HEK293 (cell line): Measurements from ENCODE around the gene MTARC2.

Experiments used
- BCL11A ChIP-seq: fragments of 450-650 bp; formaldehyde crosslinking; IDR thresholded peaks from 2 replicates; pipeline ENCODE4 v1.5.1; 2016; ENCODE audit warnings: low read depth, missing biosample characterization, missing genetic modification characterization
- BCL11B ChIP-seq: fragments of 450-650 bp; formaldehyde crosslinking; IDR thresholded peaks from 2 replicates; pipeline ENCODE4 v1.5.1; 2016; ENCODE audit warnings: low read depth, missing biosample characterization, missing genetic modification characterization
- MZF1 ChIP-seq: fragments of 450-650 bp; formaldehyde crosslinking; IDR thresholded peaks from 2 replicates; pipeline ENCODE4 v1.5.1; 2017; ENCODE audit warnings: missing biosample characterization, missing genetic modification characterization, borderline replicate concordance
- SALL2 ChIP-seq: fragments of 450-650 bp; formaldehyde crosslinking; IDR thresholded peaks from 2 replicates; pipeline ENCODE4 v1.5.0; 2017; ENCODE audit warnings: missing biosample characterization, mild to moderate bottlenecking, missing genetic modification characterization, borderline replicate concordance
- SCRT2 ChIP-seq: fragments of 450-650 bp; formaldehyde crosslinking; IDR thresholded peaks from 2 replicates; pipeline ENCODE4 v1.5.1; 2016; ENCODE audit warnings: missing biosample characterization, missing genetic modification characterization
- SETDB1 ChIP-seq: IDR thresholded peaks from one replicate; pipeline ENCODE4 v1.6.1; 2017; ENCODE audit warnings: mild to moderate bottlenecking, low read length, moderate library complexity, mixed read lengths; ENCODE audit not compliant: insufficient read length
- WT1 ChIP-seq: fragments of 450-650 bp; formaldehyde crosslinking; IDR thresholded peaks from 2 replicates; pipeline ENCODE4 v1.5.1; 2016; ENCODE audit warnings: missing biosample characterization, missing genetic modification characterization
- ZBTB8A ChIP-seq: fragments of 450-650 bp; formaldehyde crosslinking; IDR thresholded peaks from 2 replicates; pipeline ENCODE4 v1.5.1; 2016; ENCODE audit warnings: missing biosample characterization, missing genetic modification characterization
- ZFP37 ChIP-seq: fragments of 450-650 bp; formaldehyde crosslinking; IDR thresholded peaks from 2 replicates; pipeline ENCODE4 v1.5.1; 2016; ENCODE audit warnings: missing biosample characterization, missing genetic modification characterization
- ZFP41 ChIP-seq: fragments of 450-650 bp; formaldehyde crosslinking; IDR thresholded peaks from 2 replicates; pipeline ENCODE4 v1.5.1; 2016; ENCODE audit warnings: missing biosample characterization, missing genetic modification characterization, borderline replicate concordance
- ZFP69B ChIP-seq: fragments of 450-650 bp; formaldehyde crosslinking; IDR thresholded peaks from 2 replicates; pipeline ENCODE4 v1.5.1; 2016; ENCODE audit warnings: missing biosample characterization, missing genetic modification characterization
- ZNF112 ChIP-seq: fragments of 450-650 bp; formaldehyde crosslinking; IDR thresholded peaks from 2 replicates; pipeline ENCODE4 v1.5.0; 2017; ENCODE audit warnings: missing biosample characterization, missing genetic modification characterization
- ZNF214 ChIP-seq: fragments of 450-650 bp; formaldehyde crosslinking; IDR thresholded peaks from 2 replicates; pipeline ENCODE4 v1.5.1; 2017; ENCODE audit warnings: missing biosample characterization, mild to moderate bottlenecking, missing genetic modification characterization, borderline replicate concordance
- ZNF341 ChIP-seq: fragments of 450-650 bp; formaldehyde crosslinking; IDR thresholded peaks from 2 replicates; pipeline ENCODE4; 2016; ENCODE audit warnings: low read depth, missing biosample characterization, missing genetic modification characterization
- ZNF354C ChIP-seq: fragments of 450-650 bp; formaldehyde crosslinking; IDR thresholded peaks from 2 replicates; pipeline ENCODE4 v1.5.1; 2016; ENCODE audit warnings: missing biosample characterization, missing genetic modification characterization, low read depth, borderline replicate concordance
- ZNF391 ChIP-seq: fragments of 450-650 bp; formaldehyde crosslinking; IDR thresholded peaks from 2 replicates; pipeline ENCODE4 v1.5.1; 2016; ENCODE audit warnings: low read depth, missing biosample characterization, missing genetic modification characterization, borderline replicate concordance
- ZNF513 ChIP-seq: fragments of 450-650 bp; IDR thresholded peaks from 2 replicates; pipeline ENCODE4 v1.5.1; 2018; ENCODE audit warnings: missing biosample characterization, missing genetic modification characterization
- ZNF548 ChIP-seq: fragments of 450-650 bp; formaldehyde crosslinking; IDR thresholded peaks from 2 replicates; pipeline ENCODE4 v1.5.1; 2016; ENCODE audit warnings: missing biosample characterization, missing genetic modification characterization
- ZNF549 ChIP-seq: fragments of 450-650 bp; IDR thresholded peaks from 2 replicates; pipeline ENCODE4 v1.5.1; 2018; ENCODE audit warnings: missing biosample characterization, missing genetic modification characterization, mild to moderate bottlenecking, inconsistent platforms, moderate library complexity
- ZNF571 ChIP-seq: fragments of 450-650 bp; formaldehyde crosslinking; IDR thresholded peaks from 2 replicates; pipeline ENCODE4 v1.5.0; 2017; ENCODE audit warnings: missing biosample characterization, missing genetic modification characterization
- ZNF629 ChIP-seq: fragments of 450-650 bp; formaldehyde crosslinking; IDR thresholded peaks from 2 replicates; pipeline ENCODE4 v1.5.1; 2017; ENCODE audit warnings: missing biosample characterization, missing genetic modification characterization
- ZNF701 ChIP-seq: fragments of 450-650 bp; formaldehyde crosslinking; IDR thresholded peaks from 2 replicates; pipeline ENCODE4 v1.5.1; 2016; ENCODE audit warnings: missing biosample characterization, missing genetic modification characterization
- ZNF704 ChIP-seq: fragments of 450-650 bp; formaldehyde crosslinking; IDR thresholded peaks from 2 replicates; pipeline ENCODE4 v1.5.1; 2016; ENCODE audit warnings: missing biosample characterization, missing genetic modification characterization
- TF ChIP-seq, protein P1 (sequence below): fragments of 450-650 bp; formaldehyde crosslinking; IDR thresholded peaks from 2 replicates; pipeline ENCODE4 v1.5.1; 2017; ENCODE audit warnings: missing biosample characterization, missing genetic modification characterization
- TF ChIP-seq, protein P2 (sequence below): sonication (generic); formaldehyde crosslinking; IDR thresholded peaks from 2 replicates; pipeline ENCODE4 v1.8.1; 2022; ENCODE audit warnings: mild to moderate bottlenecking, moderate library complexity, missing genetic modification reagents
- TF ChIP-seq, protein P3 (sequence below): fragments of 450-650 bp; formaldehyde crosslinking; IDR thresholded peaks from 2 replicates; pipeline ENCODE4 v1.5.1; 2016; ENCODE audit warnings: missing biosample characterization, missing genetic modification characterization
- TF ChIP-seq, protein P4 (sequence below): fragments of 450-650 bp; formaldehyde crosslinking; IDR thresholded peaks from 2 replicates; pipeline ENCODE4 v1.5.1; 2016; ENCODE audit warnings: missing biosample characterization, missing genetic modification characterization, low read depth

MTARC2 gene

DNA sequence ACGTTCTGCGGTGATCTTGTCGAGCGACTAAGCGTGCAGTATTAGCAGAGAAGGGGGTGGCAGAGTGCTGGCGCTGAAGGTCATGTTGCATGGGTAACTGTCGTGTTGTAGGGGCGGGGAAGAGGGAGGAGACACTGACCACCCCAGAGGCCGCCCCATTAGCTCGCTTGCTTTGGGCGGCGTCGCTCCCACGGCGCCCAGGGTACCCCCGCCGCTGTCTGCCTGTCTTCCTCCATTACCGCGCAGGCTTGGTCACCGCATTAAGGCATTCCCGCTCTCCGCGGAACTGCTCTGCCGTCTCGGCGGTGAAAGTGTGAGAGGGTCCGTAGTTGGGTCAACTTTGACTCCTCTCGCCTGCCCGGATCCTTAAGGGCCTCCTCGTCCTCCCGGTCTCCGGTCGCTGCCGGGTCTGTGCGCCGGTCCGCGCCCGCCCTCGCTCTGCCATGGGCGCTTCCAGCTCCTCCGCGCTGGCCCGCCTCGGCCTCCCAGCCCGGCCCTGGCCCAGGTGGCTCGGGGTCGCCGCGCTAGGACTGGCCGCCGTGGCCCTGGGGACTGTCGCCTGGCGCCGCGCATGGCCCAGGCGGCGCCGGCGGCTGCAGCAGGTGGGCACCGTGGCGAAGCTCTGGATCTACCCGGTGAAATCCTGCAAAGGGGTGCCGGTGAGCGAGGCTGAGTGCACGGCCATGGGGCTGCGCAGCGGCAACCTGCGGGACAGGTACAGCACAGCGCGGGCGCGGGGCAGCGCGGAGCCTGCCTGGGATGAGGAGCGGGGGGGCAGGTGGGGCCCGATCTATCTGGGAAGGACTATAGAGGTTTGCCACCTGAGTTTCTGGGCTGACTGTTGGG lies at the start of gene MTARC2 (continued):
- TF ChIP-seq, protein P1, sequence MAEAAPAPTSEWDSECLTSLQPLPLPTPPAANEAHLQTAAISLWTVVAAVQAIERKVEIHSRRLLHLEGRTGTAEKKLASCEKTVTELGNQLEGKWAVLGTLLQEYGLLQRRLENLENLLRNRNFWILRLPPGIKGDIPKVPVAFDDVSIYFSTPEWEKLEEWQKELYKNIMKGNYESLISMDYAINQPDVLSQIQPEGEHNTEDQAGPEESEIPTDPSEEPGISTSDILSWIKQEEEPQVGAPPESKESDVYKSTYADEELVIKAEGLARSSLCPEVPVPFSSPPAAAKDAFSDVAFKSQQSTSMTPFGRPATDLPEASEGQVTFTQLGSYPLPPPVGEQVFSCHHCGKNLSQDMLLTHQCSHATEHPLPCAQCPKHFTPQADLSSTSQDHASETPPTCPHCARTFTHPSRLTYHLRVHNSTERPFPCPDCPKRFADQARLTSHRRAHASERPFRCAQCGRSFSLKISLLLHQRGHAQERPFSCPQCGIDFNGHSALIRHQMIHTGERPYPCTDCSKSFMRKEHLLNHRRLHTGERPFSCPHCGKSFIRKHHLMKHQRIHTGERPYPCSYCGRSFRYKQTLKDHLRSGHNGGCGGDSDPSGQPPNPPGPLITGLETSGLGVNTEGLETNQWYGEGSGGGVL, result peak; percentile 80
- TF ChIP-seq ZNF629 (tag by site-specific recombination), result peak; percentile 43
- TF ChIP-seq ZNF704 (tag by site-specific recombination), result no peak
- TF ChIP-seq ZFP37 (tag by site-specific recombination), result peak; percentile 54; the same call in 1 of the 2 replicates
- TF ChIP-seq ZFP69B (tag by site-specific recombination), result peak; percentile 71
- no peak for TF ChIP-seq ZNF391
- TF ChIP-seq ZNF548 (tag by site-specific recombination), result no peak
- no peak for TF ChIP-seq MZF1 (tag by site-specific recombination)
- no peak for TF ChIP-seq ZNF549 (tag by site-specific recombination)
- TF ChIP-seq ZNF513, result no peak
- TF ChIP-seq ZNF214 (tag by site-specific recombination), result no peak
- TF ChIP-seq SETDB1, result no peak
- TF ChIP-seq WT1 (tag by site-specific recombination), result peak; percentile 71
- TF ChIP-seq, protein P2, sequence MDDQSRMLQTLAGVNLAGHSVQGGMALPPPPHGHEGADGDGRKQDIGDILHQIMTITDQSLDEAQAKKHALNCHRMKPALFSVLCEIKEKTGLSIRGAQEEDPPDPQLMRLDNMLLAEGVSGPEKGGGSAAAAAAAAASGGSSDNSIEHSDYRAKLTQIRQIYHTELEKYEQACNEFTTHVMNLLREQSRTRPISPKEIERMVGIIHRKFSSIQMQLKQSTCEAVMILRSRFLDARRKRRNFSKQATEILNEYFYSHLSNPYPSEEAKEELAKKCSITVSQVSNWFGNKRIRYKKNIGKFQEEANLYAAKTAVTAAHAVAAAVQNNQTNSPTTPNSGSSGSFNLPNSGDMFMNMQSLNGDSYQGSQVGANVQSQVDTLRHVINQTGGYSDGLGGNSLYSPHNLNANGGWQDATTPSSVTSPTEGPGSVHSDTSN (CRISPR knock-in tag), result peak; percentile 49; the same call in 1 of the 2 replicates
- TF ChIP-seq, protein P3, sequence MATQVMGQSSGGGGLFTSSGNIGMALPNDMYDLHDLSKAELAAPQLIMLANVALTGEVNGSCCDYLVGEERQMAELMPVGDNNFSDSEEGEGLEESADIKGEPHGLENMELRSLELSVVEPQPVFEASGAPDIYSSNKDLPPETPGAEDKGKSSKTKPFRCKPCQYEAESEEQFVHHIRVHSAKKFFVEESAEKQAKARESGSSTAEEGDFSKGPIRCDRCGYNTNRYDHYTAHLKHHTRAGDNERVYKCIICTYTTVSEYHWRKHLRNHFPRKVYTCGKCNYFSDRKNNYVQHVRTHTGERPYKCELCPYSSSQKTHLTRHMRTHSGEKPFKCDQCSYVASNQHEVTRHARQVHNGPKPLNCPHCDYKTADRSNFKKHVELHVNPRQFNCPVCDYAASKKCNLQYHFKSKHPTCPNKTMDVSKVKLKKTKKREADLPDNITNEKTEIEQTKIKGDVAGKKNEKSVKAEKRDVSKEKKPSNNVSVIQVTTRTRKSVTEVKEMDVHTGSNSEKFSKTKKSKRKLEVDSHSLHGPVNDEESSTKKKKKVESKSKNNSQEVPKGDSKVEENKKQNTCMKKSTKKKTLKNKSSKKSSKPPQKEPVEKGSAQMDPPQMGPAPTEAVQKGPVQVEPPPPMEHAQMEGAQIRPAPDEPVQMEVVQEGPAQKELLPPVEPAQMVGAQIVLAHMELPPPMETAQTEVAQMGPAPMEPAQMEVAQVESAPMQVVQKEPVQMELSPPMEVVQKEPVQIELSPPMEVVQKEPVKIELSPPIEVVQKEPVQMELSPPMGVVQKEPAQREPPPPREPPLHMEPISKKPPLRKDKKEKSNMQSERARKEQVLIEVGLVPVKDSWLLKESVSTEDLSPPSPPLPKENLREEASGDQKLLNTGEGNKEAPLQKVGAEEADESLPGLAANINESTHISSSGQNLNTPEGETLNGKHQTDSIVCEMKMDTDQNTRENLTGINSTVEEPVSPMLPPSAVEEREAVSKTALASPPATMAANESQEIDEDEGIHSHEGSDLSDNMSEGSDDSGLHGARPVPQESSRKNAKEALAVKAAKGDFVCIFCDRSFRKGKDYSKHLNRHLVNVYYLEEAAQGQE, result peak; percentile 23; the same call in 1 of the 2 replicates
- TF ChIP-seq ZNF701, result no peak
- peak; percentile 49; the same call in 1 of the 2 replicates for TF ChIP-seq BCL11A (tag by site-specific recombination)
- no peak for TF ChIP-seq ZNF571 (tag by site-specific recombination)
- TF ChIP-seq, protein P4, sequence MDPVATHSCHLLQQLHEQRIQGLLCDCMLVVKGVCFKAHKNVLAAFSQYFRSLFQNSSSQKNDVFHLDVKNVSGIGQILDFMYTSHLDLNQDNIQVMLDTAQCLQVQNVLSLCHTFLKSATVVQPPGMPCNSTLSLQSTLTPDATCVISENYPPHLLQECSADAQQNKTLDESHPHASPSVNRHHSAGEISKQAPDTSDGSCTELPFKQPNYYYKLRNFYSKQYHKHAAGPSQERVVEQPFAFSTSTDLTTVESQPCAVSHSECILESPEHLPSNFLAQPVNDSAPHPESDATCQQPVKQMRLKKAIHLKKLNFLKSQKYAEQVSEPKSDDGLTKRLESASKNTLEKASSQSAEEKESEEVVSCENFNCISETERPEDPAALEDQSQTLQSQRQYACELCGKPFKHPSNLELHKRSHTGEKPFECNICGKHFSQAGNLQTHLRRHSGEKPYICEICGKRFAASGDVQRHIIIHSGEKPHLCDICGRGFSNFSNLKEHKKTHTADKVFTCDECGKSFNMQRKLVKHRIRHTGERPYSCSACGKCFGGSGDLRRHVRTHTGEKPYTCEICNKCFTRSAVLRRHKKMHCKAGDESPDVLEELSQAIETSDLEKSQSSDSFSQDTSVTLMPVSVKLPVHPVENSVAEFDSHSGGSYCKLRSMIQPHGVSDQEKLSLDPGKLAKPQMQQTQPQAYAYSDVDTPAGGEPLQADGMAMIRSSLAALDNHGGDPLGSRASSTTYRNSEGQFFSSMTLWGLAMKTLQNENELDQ (tag by site-specific recombination), result no peak
- peak; percentile 88 for TF ChIP-seq ZBTB8A (tag by site-specific recombination)
- TF ChIP-seq ZFP41 (tag by site-specific recombination), result no peak
- TF ChIP-seq BCL11B (tag by site-specific recombination), result peak; percentile 52; the same call in 1 of the 2 replicates
- no peak for TF ChIP-seq ZNF112
- TF ChIP-seq SCRT2 (tag by site-specific recombination), result 0 out of 2 replicates have a peak, but pooled peaks have one; percentile 9
- peak; percentile 81 for TF ChIP-seq ZNF341 (tag by site-specific recombination)
- TF ChIP-seq SALL2, result no peak
- TF ChIP-seq ZNF354C (tag by site-specific recombination), result no peak
